C4-2B (cell line): ENCODE measurements around the gene ANO10.
"Not testable (repeated sequence)": the region's sequence is repeated elsewhere in the genome, so short reads cannot be mapped to it uniquely, and the experiment has no call there.

Experiments used
- H3K27ac ChIP-seq: fragments of 450-650 bp; 2 replicates; pipeline ENCODE4 v1.5.1; 2017
- ZFX ChIP-seq: fragments of 450-650 bp; IDR thresholded peaks from 2 replicates; pipeline ENCODE4 v1.6.1; 2017
- TF ChIP-seq, protein P1 (sequence below): fragments of 450-650 bp; conservative IDR thresholded peaks from 2 replicates; pipeline ENCODE4 v1.5.1; 2017; ENCODE audit warnings: mild to moderate bottlenecking

The ANO10 gene

DNA sequence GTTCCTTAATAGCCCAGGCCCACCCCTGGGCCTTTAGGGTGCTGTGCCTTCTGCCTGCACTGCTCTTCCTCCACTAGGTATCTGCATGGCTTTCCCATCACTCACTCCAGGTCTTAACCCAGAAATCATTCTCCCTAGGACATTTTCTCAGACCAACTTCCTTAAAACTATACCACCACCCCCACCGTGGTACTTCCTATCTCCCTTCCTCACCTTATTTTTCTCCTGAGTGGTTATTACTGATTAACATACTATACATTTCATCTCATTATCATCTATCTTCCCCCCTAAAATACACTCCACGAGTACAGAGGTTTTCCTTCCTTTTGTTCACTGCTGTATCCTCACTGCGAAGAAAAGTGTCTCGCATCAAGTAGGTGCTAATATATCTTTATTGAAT lies 115.2 kb downstream of the ANO10 start:
- no peak overlapping the region for H3K27ac ChIP-seq
- TF ChIP-seq ZFX = no peak

DNA sequence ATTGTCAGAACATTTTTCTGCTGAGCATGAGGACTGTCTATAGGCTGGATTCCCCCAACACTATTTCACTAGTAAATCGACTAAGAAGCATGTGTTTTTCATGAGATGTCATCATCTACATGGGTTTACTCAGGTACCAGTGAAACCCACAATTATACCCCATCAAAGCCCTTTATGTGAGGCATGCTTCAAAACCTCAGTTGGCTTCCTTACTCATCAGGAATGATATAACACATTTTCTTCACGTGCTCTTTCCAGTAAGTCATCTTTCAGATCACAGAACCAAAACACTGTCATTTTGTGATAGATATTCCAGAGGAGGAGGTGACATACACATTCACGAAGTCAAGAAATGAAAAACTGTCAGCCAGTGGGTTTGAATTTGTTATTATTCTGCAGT lies 116.5 kb downstream of the ANO10 start:
- TF ChIP-seq, protein P1, sequence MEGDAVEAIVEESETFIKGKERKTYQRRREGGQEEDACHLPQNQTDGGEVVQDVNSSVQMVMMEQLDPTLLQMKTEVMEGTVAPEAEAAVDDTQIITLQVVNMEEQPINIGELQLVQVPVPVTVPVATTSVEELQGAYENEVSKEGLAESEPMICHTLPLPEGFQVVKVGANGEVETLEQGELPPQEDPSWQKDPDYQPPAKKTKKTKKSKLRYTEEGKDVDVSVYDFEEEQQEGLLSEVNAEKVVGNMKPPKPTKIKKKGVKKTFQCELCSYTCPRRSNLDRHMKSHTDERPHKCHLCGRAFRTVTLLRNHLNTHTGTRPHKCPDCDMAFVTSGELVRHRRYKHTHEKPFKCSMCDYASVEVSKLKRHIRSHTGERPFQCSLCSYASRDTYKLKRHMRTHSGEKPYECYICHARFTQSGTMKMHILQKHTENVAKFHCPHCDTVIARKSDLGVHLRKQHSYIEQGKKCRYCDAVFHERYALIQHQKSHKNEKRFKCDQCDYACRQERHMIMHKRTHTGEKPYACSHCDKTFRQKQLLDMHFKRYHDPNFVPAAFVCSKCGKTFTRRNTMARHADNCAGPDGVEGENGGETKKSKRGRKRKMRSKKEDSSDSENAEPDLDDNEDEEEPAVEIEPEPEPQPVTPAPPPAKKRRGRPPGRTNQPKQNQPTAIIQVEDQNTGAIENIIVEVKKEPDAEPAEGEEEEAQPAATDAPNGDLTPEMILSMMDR = no peak
- TF ChIP-seq ZFX = no peak
- no peak overlapping the region for H3K27ac ChIP-seq

DNA sequence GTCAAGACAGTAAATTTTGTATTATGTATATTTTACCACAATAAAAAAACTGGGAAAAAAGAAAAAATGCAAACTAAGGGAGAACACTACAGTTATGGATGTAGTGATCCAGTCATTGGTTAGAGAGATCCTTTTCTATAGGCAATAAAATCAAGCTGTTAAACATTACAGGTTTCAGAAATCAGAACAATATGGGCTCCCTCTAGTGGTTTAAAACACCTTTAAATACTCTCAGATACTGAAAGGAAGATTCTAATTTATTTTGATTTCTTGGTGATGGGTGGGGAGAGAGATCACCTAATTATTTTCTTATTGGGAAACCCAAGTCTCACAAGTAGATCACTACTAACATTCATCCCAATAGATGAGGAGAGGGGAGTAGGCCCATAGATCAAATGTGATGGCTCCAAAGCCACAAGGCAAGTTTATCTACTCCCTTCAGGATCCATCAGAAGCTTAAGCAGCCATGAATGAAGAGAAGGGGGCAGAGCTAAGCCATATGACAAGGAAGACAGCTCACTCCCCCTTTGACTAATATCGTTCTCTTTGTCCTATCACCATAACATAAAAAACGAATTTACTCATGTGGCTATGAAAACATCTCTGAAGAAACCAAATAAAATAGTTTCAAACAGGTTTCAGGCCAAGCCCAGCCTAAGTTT lies 118.6 kb downstream of the ANO10 start:
- no peak overlapping the region for H3K27ac ChIP-seq
- TF ChIP-seq ZFX = no peak
- TF ChIP-seq, protein P1 = peak; percentile 70

DNA sequence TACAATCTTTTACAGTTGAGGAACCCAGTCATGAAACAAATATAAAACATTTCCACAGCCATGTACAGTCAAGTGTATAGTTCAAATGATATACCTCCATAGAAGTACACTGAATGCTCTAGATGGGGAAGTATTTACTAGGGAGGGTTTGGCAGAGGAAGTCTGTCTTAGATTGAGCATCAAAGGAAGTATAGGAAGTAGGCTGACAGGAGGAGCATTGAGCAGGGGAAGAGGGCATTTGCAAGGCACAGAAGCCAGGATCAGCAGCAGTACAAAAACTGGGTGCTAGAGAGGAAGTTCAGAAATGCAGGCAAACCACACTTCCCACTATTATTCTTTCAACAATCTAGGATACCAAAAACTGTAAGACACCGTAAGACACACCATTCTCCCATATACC lies 122.6 kb downstream of the ANO10 start:
- no peak overlapping the region for H3K27ac ChIP-seq
- no peak for TF ChIP-seq ZFX
- TF ChIP-seq, protein P1 = no peak

DNA sequence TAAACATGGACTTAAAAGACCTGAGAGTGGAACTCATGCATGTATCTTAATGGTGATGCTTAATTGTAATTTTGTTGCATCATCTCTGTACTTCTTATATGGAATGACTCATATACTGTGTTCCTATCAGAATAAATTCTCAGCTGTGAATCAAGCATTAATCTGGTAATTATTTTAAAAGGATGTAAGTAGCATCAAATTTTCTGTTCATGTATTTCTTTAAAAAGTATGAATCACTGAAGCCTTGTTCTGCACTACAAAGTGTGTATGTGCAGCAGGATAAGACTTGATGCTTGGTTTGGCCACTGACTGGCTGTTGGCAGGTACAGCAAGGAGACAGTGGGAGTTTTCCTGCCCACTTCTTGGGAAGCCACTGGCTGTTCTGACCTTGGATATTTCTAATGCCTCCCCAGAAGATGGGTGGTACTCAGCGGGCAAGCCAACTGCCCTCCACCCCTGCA lies 123.9 kb downstream of the ANO10 start:
- no peak overlapping the region for H3K27ac ChIP-seq
- TF ChIP-seq, protein P1 = no peak
- TF ChIP-seq ZFX = no peak

DNA sequence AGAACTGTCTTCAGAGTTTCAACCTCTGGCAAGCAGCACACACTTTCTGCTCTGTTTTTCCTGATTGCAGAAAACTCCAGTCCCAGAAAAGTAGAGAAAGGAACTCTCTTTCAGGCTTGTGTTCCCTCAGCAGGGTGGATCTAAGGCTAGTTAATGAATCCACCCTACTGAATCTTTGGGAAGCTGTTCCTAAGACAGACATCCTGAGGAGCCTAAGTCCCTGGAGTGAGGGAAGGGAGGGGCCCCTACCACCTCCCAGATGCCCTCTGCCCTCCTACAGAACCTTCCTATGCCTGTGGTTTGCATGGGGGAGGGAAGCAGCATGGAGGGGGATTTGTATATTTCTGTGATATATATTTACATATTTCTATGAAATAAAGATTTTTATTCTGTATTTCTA lies 124.4 kb downstream of the ANO10 start:
- TF ChIP-seq, protein P1 = no peak
- TF ChIP-seq ZFX = no peak
- no peak overlapping the region for H3K27ac ChIP-seq

DNA sequence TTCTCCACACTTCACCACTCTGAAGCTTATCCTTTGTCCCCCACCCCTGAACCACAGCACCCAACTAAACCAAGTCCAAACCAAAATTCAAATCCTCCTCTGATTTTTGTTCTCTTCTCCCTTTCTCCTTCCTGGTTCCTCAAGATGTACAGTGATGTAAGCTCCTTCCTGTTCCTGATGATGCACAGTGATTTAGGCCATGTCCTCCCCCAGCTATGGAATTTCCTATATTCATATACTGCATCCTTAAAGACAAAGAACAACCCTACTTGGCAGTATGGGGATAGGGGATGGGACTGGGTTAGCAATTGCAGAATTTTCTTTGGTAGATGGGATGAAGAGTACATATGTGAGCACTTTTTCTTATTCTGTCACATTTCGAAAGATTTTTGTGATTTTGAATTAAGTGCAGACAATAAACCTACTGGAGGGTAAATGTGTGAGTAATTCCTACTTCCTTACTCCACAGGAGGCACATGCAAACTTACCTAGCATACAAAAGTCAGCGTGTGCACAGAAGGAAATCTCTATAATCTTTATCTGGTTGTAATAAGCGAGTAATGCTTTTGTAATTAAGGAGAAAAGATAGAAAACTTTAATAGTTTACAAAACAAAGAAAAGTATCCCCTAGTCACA lies 125.0 kb downstream of the ANO10 start:
- TF ChIP-seq ZFX = no peak
- TF ChIP-seq, protein P1 = no peak
- no peak overlapping the region for H3K27ac ChIP-seq

DNA sequence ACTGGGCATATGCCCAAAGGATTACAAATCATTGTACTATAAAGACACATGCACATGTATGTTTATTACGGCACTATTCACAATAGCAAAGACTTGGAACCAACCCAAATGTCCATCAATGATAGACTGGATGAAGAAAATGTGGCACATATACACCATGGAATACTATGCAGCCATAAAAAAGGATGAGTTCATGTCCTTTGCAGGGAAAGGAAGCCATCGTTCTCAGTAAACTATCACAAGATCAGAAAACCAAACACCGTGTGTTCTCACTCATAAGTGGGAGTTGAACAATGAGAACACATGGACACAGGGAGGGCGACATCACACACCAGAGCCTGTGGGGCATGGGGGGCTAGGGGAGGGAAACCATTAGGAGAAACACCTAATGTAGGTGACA lies 128.9 kb downstream of the ANO10 start:
- not testable (repeated sequence) for H3K27ac ChIP-seq

DNA sequence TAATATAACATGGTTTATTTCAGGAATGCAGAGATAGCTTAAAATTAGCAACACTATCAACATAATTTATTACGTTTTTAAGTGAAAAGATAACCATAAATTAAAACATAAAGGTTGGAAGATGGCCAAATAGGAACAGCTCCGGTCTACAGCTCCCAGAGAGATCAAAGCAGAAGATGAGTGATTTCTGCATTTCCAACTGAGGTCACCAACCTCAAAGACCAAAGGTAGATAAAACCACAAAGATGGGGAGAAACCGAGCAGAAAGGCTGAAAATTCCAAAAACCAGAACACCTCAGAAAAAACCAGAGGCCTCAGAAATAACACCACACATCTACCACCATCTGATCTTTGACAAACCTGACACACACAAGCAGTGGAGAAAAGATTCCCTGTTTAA lies 130.0 kb downstream of the ANO10 start:
- not testable (repeated sequence) for H3K27ac ChIP-seq
